Bronchial epithelial cell (primary cell): ENCODE data around the gene KRTAP29-1. TPM values are rescaled to one million over a fixed set of nuclear protein-coding genes. Genes with fewer than 3 reads are reported as not detected.
"Not testable (repeated sequence)": the region's sequence is repeated elsewhere in the genome, so short reads cannot be mapped to it uniquely, and the experiment has no call there.

Experiments
- DNase-seq: peaks from one replicate; pipeline ENCODE4 v3.0.0-alpha.2; 2010; ENCODE audit warnings: low read depth
- FAIRE-seq: peaks from 2 replicates; lab custom pipeline; 2011; peaks lifted over from hg19 to GRCh38; lab: Jason Lieb, UNC
- H3K27me3 ChIP-seq: 2 replicates; pipeline ENCODE4 v1.5.1; 2011; ENCODE audit warnings: low read length; ENCODE audit not compliant: control insufficient read depth, insufficient read depth
- H3K36me3 ChIP-seq: 2 replicates; pipeline ENCODE4 v1.5.1; 2011; ENCODE audit warnings: low read length; ENCODE audit not compliant: control insufficient read depth, insufficient read depth
- H3K4me3 ChIP-seq: 2 replicates; pipeline ENCODE4 v1.5.1; 2011; ENCODE audit warnings: mild to moderate bottlenecking, low read depth, low read length, control low read depth
- total RNA-seq: library from RNA; depleted of rRNA; stranded (reverse); fragments of >200 nt; gene quantifications from 2 replicates; pipeline ENCODE4 v1.2.1, GENCODE V29; 2014
- TF ChIP-seq, protein P1 (sequence below): IDR thresholded peaks from 2 replicates; pipeline ENCODE4 v1.5.1; 2011; ENCODE audit warnings: mild to moderate bottlenecking, moderate library complexity, low read length, control low read depth, inconsistent platforms; ENCODE audit not compliant: insufficient read depth, severe bottlenecking

The KRTAP29-1 gene
- total RNA-seq, 1 donor from 2014 or later = not detected

DNA sequence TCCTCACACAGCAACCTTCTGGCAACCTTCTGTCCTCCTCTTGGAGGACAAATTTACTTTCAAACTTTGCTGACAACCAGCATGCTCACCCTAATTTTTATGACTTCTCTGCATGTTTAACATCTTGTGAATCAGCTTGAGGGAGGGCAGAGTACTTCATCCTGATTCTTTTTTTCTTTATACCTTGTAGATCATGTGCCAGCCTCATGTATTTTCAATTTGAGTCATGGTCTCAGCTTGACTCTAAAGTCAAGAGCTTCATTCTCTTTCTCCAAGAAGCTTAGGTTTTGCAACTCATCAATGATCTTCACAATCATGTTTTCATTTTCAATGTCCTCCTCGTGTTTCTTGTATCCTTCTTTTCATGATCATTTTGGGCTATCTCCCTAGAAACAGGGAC lies 30.8 kb downstream of the KRTAP29-1 start:
- Histone ChIP-seq H3K27me3 (no peaks in the 10 kb centered on the region), H3K4me3 (no peak overlapping the region), H3K36me3 (no peaks in the 10 kb centered on the region)
- TF ChIP-seq, protein P1, sequence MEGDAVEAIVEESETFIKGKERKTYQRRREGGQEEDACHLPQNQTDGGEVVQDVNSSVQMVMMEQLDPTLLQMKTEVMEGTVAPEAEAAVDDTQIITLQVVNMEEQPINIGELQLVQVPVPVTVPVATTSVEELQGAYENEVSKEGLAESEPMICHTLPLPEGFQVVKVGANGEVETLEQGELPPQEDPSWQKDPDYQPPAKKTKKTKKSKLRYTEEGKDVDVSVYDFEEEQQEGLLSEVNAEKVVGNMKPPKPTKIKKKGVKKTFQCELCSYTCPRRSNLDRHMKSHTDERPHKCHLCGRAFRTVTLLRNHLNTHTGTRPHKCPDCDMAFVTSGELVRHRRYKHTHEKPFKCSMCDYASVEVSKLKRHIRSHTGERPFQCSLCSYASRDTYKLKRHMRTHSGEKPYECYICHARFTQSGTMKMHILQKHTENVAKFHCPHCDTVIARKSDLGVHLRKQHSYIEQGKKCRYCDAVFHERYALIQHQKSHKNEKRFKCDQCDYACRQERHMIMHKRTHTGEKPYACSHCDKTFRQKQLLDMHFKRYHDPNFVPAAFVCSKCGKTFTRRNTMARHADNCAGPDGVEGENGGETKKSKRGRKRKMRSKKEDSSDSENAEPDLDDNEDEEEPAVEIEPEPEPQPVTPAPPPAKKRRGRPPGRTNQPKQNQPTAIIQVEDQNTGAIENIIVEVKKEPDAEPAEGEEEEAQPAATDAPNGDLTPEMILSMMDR = no peak
- no peak for DNase-seq
- FAIRE-seq = no peak

DNA sequence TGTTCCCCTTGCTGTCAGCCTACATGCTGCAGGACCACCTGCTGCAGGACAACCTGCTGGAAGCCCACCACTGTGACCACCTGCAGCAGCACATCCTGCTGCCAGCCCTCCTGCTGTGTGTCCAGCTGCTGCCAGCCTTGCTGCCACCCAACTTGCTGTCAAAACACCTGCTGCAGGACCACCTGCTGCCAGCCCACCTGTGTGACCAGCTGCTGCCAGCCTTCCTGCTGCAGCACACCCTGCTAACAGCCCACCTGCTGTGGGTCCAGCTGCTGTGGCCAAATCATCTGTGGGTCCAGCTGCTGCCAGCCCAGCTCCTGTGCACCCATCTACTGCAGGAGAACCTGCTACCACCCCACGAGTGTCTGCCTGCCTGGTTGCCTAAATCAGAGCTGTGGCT lies 31.3 kb downstream of the KRTAP29-1 start:
- not testable (repeated sequence) for H3K4me3 ChIP-seq, H3K27me3 ChIP-seq, H3K36me3 ChIP-seq, FAIRE-seq, DNase-seq

DNA sequence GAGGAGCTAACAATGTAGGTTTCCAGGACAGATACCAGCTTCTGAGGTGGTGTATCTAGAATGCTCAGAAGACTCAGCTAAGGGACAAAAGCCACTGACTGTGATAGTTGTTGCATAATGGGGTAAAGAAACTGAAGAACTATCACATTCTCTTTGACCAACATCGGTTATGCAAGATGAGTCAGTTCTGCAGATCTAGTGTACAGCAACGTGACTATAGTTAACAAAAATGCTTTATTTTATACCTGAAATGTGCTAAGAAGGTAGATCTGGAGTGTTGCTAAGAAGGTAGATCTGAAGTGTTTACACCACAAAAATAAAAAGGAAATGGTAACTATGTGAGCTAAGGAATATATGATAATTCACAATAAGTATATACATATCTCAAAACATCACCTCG lies 34.9 kb downstream of the KRTAP29-1 start:
- Histone ChIP-seq H3K4me3 (no peak overlapping the region), H3K27me3 (peaks cover 3% of the 10 kb centered on the region), H3K36me3 (no peaks in the 10 kb centered on the region)
- FAIRE-seq (no peak), DNase-seq (no peak)
- TF ChIP-seq, protein P1 = no peak

DNA sequence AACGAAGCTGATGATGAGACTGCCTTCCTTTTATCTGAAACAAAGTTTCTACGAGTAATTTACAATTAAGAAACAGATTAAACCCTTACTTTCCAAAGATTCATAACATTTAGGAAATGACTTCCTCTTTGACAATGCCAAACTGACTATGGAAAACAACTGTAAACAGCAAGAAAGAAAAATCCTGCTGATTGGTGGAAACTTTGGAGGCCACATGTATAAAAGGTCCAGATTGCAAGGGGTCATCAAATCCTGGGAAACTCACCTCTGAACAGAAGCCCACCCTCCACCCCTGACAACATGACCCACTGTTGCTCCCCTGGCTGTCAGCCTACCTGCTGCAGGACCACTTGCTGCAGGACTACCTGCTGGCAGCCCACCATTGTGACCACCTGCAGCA lies 37.6 kb downstream of the KRTAP29-1 start, which contains the start of gene KRTAP9-6:
KRTAP9-6 (plus strand) TSS at position 301 of the 400 bp plus-strand sequence; CDS start at position 301, 0 bp downstream.
- Histone ChIP-seq H3K27me3 (peaks cover 3% of the 10 kb centered on the region), H3K36me3 (no peaks in the 10 kb centered on the region), H3K4me3 (no peak within 1 kb of the TSS)
- TF ChIP-seq, protein P1 = no peak
- no peak for FAIRE-seq
- DNase-seq = no peak

DNA sequence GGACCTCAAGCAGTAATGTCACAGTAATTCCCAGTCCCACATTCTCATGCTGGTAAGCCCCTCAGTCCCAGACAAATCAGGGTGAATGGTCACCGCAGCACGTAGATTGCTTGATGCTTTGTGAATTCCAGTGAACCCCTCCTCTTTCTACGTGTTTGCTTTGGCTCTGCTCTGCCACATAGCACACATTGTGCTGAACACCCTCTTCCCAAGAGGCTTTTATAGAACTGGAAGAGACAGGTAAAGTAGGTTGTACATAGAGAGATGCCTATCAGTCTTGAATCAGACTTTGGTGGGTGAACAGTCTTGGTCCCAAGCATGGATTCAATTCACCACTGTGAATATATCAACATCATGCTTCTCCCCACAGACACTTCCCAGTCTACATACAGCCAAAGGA lies 38.1 kb downstream of the KRTAP29-1 start:
- Histone ChIP-seq H3K4me3 (no peak overlapping the region), H3K36me3 (no peaks in the 10 kb centered on the region), H3K27me3 (peaks cover 3% of the 10 kb centered on the region)
- peak; percentile 86 for FAIRE-seq
- DNase-seq = no peak
- TF ChIP-seq, protein P1 = no peak

DNA sequence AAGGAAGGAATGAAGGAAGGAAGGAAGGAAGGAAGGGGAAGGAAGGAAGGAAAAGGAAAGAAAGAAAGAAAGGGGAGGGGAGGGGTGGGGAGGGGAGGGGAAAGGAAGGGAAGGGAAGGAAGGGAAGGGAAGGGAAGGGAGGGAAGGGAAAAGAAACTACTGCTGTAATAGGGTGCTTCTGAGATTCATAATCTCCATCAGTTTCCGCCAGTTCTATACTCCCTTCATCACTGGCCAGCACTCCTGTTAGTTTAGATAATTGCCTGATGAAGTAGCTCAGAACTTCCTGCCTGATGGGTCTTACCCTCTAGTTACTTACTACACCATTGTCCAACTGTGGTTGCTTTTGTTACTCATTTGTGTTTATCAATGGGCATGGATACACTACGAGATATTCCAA lies 39.4 kb downstream of the KRTAP29-1 start:
- DNase-seq = no peak
- TF ChIP-seq, protein P1 = no peak
- no peak for FAIRE-seq
- Histone ChIP-seq H3K4me3 (no peak overlapping the region), H3K36me3 (no peaks in the 10 kb centered on the region), H3K27me3 (peaks cover 3% of the 10 kb centered on the region)
